AG04449 (cell line): ENCODE measurements around the gene ARSK.

Experiments
- CTCF ChIA-PET: fragments of 350-600 bp; formaldehyde crosslinking; extraction: SDS; loops from one replicate; lab custom pipeline; 2021; ENCODE audit warnings: antibody characterized with exemption; lab: Yijun Ruan, JAX
- POLR2A ChIA-PET: fragments of 400-600, 350-600 bp; formaldehyde crosslinking; extraction: SDS; loops from one replicate; lab custom pipeline; 2020; ENCODE audit warnings: antibody characterized with exemption, inconsistent platforms; lab: Yijun Ruan, JAX
- DNase-seq: peaks from one replicate; pipeline ENCODE4 v3.0.0-alpha.2; 2010; ENCODE audit warnings: low read depth, low spot score
- H3K4me3 ChIP-seq: 2 replicates; pipeline ENCODE4 v1.5.1; 2011; ENCODE audit warnings: low read depth, mild to moderate bottlenecking, control low read depth, low read length
- TF ChIP-seq, protein P1 (sequence below): IDR thresholded peaks from one replicate; pipeline ENCODE4 v1.5.1; 2011; ENCODE audit warnings: mild to moderate bottlenecking, moderate library complexity, low read length, control low read depth, inconsistent platforms; ENCODE audit not compliant: insufficient read depth; ENCODE audit errors: missing control alignments

ARSK gene

DNA sequence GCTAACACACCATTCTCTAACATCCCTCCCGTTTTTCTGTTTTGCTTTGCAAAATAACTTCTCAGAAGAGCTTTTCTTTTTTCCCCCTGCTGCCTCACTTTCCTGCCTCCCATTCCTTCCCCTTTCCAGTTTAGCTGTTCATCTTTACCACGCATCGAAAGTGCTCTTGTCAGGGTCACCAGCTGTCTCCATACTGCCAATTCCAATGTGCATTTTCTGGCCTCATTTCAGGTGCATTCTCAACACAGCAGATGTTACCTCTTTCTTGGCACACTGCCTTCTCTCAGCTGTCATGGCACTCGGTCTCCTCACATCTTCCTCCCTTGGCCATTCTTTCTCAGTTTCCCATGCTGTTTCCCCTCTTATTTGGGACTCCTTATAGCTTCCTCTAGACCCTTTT is 9.5 kb downstream of the ARSK start:
- ChIA-PET CTCF (interaction anchor here (1.5 kb wide), 1 partner anchor 79 kb away, joined by 4 read pairs; no protein-coding TSS in a partner anchor), POLR2A (no interaction called here)
- no peak overlapping the region for H3K4me3 ChIP-seq
- TF ChIP-seq, protein P1, sequence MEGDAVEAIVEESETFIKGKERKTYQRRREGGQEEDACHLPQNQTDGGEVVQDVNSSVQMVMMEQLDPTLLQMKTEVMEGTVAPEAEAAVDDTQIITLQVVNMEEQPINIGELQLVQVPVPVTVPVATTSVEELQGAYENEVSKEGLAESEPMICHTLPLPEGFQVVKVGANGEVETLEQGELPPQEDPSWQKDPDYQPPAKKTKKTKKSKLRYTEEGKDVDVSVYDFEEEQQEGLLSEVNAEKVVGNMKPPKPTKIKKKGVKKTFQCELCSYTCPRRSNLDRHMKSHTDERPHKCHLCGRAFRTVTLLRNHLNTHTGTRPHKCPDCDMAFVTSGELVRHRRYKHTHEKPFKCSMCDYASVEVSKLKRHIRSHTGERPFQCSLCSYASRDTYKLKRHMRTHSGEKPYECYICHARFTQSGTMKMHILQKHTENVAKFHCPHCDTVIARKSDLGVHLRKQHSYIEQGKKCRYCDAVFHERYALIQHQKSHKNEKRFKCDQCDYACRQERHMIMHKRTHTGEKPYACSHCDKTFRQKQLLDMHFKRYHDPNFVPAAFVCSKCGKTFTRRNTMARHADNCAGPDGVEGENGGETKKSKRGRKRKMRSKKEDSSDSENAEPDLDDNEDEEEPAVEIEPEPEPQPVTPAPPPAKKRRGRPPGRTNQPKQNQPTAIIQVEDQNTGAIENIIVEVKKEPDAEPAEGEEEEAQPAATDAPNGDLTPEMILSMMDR: no peak
- no peak for DNase-seq

DNA sequence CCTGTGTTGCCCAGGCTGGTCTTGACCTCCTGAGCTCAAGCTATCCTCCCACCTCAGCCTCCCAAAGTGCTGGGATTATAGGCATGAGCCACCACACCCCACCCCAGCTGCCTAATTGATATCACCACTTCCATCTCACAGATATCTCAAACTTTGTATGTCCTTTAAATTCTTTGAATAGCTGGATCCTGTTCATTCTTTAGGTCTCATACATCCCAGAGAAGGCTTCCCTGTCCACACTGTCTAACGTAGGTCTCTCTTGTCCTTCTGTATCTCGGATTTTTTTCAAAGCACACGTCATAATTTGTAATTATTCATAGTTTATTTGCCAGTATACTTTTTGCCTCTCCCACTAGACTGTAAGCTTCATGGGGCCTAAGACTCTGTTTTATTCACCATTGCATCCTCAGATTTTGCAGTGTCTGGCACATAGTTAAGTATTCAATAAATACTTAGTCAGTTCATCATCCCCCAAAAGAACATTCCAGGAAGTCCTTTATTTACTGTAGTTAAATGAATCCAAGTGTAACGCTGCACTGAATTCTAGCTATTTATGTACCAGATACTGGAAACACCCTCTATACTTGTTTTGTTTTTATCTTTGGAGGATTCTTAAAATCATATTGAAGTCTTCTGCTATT is 10.5 kb downstream of the ARSK start:
- POLR2A ChIA-PET: interaction anchor here (1.4 kb wide), 1 partner anchor 10 kb away, joined by 4 read pairs; the partner anchor contains the start of genes ARSK and SKIC3

GRCh38 chr5:95572016-95572415 is 17.1 kb downstream of the ARSK start:
- no peak overlapping the region for H3K4me3 ChIP-seq
- DNase-seq: no peak
- ChIA-PET CTCF (no interaction called here), POLR2A (no interaction called here)
- TF ChIP-seq, protein P1: no peak

More for the DNA sequence above, 10.5 kb downstream of the ARSK start:
- CTCF ChIA-PET: interaction anchor here (1.1 to 1.5 kb wide), 2 partner anchors 12 to 78 kb away, joined by 3 to 4 read pairs; no protein-coding TSS in a partner anchor
- no peak for DNase-seq
- no peak overlapping the region for H3K4me3 ChIP-seq
- TF ChIP-seq, protein P1: no peak

GRCh38 chr5:95581576-95581975 is 26.7 kb downstream of the ARSK start:
- ChIA-PET CTCF (no interaction called here), POLR2A (no interaction called here)
- H3K4me3 ChIP-seq: no peak overlapping the region
- TF ChIP-seq, protein P1: no peak
- no peak for DNase-seq

GRCh38 chr5:95583992-95584391 is 29.1 kb downstream of the ARSK start:
- ChIA-PET CTCF (no interaction called here), POLR2A (no interaction called here)
- no peak for DNase-seq
- no peak overlapping the region for H3K4me3 ChIP-seq
- TF ChIP-seq, protein P1: no peak

DNA sequence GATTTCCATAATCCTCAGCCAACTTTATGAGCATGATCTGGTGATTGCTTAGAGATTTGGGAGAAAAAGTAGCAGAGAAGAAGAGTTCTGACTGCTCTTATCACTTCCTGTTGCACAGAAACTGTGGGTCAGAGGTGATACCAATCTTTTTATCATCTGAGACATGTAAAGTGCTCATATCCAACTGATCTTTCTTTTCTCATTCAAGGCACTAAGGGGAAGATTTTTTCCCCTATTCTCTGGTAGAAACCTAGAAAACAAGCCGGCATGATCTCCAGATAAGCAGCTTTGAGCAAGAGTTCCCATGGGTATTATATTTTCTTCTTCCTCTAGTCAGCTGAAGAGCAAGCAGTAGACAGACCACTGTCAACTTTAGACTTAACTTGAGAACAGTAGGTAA is 36.0 kb downstream of the ARSK start:
- CTCF ChIA-PET: no interaction called here
- TF ChIP-seq, protein P1: no peak
- no peak overlapping the region for H3K4me3 ChIP-seq
- no peak for DNase-seq
- POLR2A ChIA-PET: no interaction called here
